ENCODE data around the gene NR3C2. TPM values are rescaled to one million over a fixed set of nuclear protein-coding genes. Genes with fewer than 3 reads are reported as not detected.

The NR3C2 gene
- total RNA-seq, 2 donors from 2014 or later = 7.1 to 7.8 TPM

- H3K27me3 Mint-ChIP-seq = no peaks in the 10 kb centered on the region
- H3K36me3 Mint-ChIP-seq (ENCODE audit: low read depth) = peaks cover 17% of the 10 kb centered on the region
- peaks cover 38% of the 10 kb centered on the region for H3K4me1 Mint-ChIP-seq
- peak overlapping the region; percentile 74 for H3K4me3 Mint-ChIP-seq
- H3K9me3 Mint-ChIP-seq = no peaks in the 10 kb centered on the region
- peak; percentile 44 for ATAC-seq (replicated peaks)
- peak overlapping the region; percentile 53 for H3K27ac Mint-ChIP-seq
Observed at GRCh38 chr4:148060264-148061140, 381.7 kb downstream of the NR3C2 start.

DNA sequence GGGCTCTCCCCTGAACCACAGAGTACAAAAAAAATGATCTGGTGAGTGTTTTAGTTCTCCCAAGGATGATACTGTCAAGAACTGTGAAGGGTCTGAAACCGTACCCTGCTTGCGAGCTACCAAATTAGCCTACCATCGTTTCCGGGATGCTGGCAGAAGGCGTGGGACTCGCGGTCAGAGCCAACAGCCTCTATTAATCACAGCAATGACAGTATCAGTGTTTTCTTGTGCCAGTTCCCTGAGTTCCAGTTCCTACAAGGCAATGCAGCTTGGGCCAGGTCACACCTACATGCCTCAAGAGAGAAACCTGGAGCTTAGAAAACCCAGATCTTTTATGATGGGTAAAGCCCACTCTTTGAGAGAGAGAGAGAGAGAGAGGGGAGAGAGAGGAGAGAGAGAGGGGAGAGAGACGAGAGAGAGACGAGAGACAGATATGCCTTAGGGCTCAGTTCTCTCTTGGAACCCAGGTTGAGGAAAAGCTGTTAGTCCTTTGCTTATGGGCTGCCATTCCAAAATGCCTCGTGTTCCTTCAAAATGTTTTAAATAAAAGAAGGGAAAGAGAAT lies 382.5 kb downstream of the NR3C2 start:
- peaks cover 9% of the 10 kb centered on the region for H3K36me3 Mint-ChIP-seq (ENCODE audit: low read depth)
- ATAC-seq (replicated peaks) = no peak

DNA sequence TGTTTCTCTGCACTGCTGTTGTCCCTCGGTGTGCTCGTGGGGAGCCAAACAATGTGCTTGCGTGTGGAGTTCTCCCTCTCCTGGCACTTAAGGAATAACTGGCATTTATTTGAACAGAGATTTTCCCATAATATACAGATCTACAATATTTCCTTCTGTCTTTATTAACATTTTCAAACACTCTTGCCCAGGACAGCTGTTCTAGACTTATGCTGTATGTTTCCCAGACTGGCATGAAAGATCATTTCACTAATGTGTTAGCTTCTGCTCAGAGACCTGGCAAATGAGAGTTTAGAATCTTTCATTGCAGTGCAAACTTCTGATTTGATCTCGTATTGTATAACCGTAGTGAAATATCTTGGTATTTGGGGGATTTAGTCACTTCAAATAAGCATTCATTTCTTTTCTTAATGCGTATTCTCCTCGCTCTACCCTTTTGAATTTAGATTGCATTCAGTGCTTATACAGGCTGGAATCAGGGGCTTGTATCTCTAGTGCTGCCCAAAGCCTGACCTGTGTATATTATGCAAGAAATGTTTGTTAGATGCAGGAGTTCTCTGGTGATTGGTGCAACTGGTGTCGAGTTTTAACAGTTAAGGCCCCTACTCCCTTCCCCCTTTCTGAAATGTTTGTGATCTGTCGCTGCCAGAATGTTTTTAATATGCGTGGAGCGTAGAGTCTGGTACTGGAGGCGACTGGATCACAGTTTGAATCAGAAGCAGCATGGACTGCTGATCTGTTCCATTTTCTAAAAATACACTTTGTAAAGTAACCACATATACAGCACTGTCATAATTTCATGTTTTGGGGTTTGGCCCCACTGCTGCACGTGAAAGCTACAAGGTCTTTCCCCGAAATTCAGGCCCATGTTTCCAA lies 384.0 kb downstream of the NR3C2 start:
- ATAC-seq (replicated peaks) = no peak
- Mint-ChIP-seq H3K27me3 (no peaks in the 10 kb centered on the region), H3K36me3 (ENCODE audit: low read depth) (no peaks in the 10 kb centered on the region), H3K4me3 (no peak overlapping the region), H3K27ac (no peak overlapping the region), H3K4me1 (peaks cover 47% of the 10 kb centered on the region), H3K9me3 (no peaks in the 10 kb centered on the region)

More for the DNA sequence above, 382.5 kb downstream of the NR3C2 start:
- Mint-ChIP-seq H3K27me3 (no peaks in the 10 kb centered on the region), H3K4me1 (peaks cover 38% of the 10 kb centered on the region), H3K4me3 (peak overlapping the region; percentile 55), H3K9me3 (no peaks in the 10 kb centered on the region), H3K27ac (peak overlapping the region; percentile 61)

DNA sequence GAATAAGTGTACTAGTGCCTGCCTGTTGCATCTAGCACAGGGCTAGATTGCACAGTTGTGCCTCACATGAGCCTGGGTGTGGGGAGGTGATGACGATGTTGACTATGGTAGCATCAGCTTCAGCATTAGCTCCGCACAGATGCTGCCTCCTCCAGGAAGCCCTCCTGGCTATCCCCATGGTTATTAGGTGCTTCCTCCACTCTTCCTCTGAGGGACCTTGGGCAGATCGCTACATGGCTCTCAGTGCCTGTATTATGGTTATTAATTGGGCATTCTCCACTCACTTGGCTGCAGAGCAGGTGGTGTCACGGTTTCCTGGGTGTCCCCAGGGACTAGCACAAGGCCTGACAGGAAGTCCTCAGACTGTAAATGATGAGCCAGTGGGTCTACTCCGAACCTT lies 384.7 kb downstream of the NR3C2 start:
- Mint-ChIP-seq H3K27me3 (no peaks in the 10 kb centered on the region), H3K9me3 (no peaks in the 10 kb centered on the region), H3K36me3 (ENCODE audit: low read depth) (no peaks in the 10 kb centered on the region), H3K4me1 (peaks cover 51% of the 10 kb centered on the region), H3K4me3 (no peak overlapping the region), H3K27ac (no peak overlapping the region)
- ATAC-seq (replicated peaks) = no peak

- Mint-ChIP-seq H3K36me3 (ENCODE audit: low read depth) (no peaks in the 10 kb centered on the region), H3K4me1 (peaks cover 57% of the 10 kb centered on the region), H3K9me3 (no peaks in the 10 kb centered on the region), H3K4me3 (peak overlapping the region; percentile 42), H3K27me3 (no peaks in the 10 kb centered on the region), H3K27ac (peak overlapping the region; percentile 66)
- peak; percentile 92 for ATAC-seq (replicated peaks)
Observed at GRCh38 chr4:148056879-148057278, 385.3 kb downstream of the NR3C2 start.

- no peaks in the 10 kb centered on the region for H3K9me3 Mint-ChIP-seq
- ATAC-seq (replicated peaks) = no peak
- no peaks in the 10 kb centered on the region for H3K27me3 Mint-ChIP-seq
- no peak overlapping the region for H3K27ac Mint-ChIP-seq
- peaks cover 56% of the 10 kb centered on the region for H3K4me1 Mint-ChIP-seq
- no peaks in the 10 kb centered on the region for H3K36me3 Mint-ChIP-seq (ENCODE audit: low read depth)
- H3K4me3 Mint-ChIP-seq = no peak overlapping the region
Observed at GRCh38 chr4:148055844-148056243, 386.4 kb downstream of the NR3C2 start.

GRCh38 chr4:148054275-148054674 lies 387.9 kb downstream of the NR3C2 start:
- peaks cover 51% of the 10 kb centered on the region for H3K4me1 Mint-ChIP-seq
- H3K9me3 Mint-ChIP-seq = no peaks in the 10 kb centered on the region
- H3K4me3 Mint-ChIP-seq = peak overlapping the region; percentile 1
- peak overlapping the region; percentile 78 for H3K27ac Mint-ChIP-seq
- H3K36me3 Mint-ChIP-seq (ENCODE audit: low read depth) = no peaks in the 10 kb centered on the region
- no peak for ATAC-seq (replicated peaks)
- H3K27me3 Mint-ChIP-seq = no peaks in the 10 kb centered on the region

DNA sequence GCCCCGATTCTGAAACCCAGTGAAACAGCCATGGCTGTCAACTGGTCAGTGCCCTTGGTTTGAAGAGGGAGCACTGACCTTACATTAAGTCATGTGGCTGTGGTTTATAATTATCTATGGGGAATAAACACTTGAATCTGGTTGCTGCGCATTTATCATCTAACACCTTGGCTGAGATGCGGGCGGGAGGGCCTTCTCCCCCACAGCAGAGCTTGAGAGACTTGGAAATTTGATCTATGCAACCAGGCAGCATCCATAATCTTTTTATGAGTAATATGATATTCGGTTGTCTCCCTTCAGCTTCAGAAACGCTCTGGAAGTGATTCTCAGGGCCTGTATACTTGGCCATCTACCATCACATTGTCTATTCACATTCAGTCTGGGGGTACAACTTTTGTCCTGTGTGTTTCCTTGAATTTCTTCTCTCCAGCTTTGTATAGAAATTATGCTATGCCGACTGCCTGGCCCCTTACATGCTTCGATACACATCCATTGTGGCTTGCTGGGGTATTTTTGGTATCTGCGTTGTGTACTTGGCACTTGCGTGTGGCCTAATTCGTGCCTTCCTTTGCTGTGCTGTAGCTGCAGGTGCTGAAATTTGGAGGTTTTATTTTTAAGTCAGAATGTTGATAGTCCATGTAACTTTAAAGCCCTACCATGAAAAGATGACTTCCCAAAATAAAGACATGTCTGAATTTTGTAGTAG lies 388.8 kb downstream of the NR3C2 start:
- H3K4me3 Mint-ChIP-seq = peak overlapping the region; percentile 1

GRCh38 chr4:148052448-148052847 lies 389.8 kb downstream of the NR3C2 start:
- peak overlapping the region; percentile 78 for H3K27ac Mint-ChIP-seq
- H3K9me3 Mint-ChIP-seq = no peaks in the 10 kb centered on the region
- no peaks in the 10 kb centered on the region for H3K27me3 Mint-ChIP-seq
- H3K4me1 Mint-ChIP-seq = peaks cover 44% of the 10 kb centered on the region
- H3K36me3 Mint-ChIP-seq (ENCODE audit: low read depth) = peaks cover 10% of the 10 kb centered on the region
- ATAC-seq (replicated peaks) = peak; percentile 68
- peak overlapping the region; percentile 37 for H3K4me3 Mint-ChIP-seq

More for the DNA sequence above, 388.8 kb downstream of the NR3C2 start:
- Mint-ChIP-seq H3K4me1 (peaks cover 45% of the 10 kb centered on the region), H3K27me3 (no peaks in the 10 kb centered on the region), H3K27ac (peak overlapping the region; percentile 78), H3K36me3 (ENCODE audit: low read depth) (peaks cover 4% of the 10 kb centered on the region), H3K9me3 (no peaks in the 10 kb centered on the region)
- no peak for ATAC-seq (replicated peaks)

DNA sequence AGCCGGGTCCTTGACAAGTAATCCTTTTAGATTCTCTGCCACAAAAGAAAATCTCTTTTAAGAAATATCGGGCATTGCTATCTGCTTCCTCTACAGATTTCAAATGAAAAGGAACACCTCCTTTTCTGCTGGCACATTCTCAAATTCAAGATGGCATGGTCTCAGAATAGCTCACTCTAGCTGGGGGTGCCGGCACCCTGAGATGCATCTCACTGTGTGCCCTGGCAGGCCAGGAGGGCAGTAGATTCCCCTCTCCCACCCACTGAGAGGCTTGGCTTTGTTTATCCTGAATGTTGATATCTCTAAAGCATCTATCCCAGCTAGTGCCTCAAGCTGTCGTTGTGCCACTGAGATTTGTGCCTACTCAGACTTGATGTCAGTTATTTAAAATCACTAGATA lies 390.8 kb downstream of the NR3C2 start:
- Mint-ChIP-seq H3K27me3 (no peaks in the 10 kb centered on the region), H3K9me3 (no peaks in the 10 kb centered on the region), H3K4me3 (no peak overlapping the region), H3K36me3 (ENCODE audit: low read depth) (peaks cover 10% of the 10 kb centered on the region), H3K4me1 (peaks cover 34% of the 10 kb centered on the region), H3K27ac (peak overlapping the region; percentile 78)
- no peak for ATAC-seq (replicated peaks)

GRCh38 chr4:148048598-148048997 lies 393.6 kb downstream of the NR3C2 start:
- Mint-ChIP-seq H3K27me3 (no peaks in the 10 kb centered on the region), H3K9me3 (no peaks in the 10 kb centered on the region), H3K36me3 (ENCODE audit: low read depth) (peaks cover 10% of the 10 kb centered on the region), H3K4me3 (no peak overlapping the region), H3K27ac (no peak overlapping the region), H3K4me1 (peaks cover 26% of the 10 kb centered on the region)
- no peak for ATAC-seq (replicated peaks)

- H3K36me3 Mint-ChIP-seq (ENCODE audit: low read depth) = peaks cover 10% of the 10 kb centered on the region
- H3K4me1 Mint-ChIP-seq = no peaks in the 10 kb centered on the region
- H3K4me3 Mint-ChIP-seq = no peak overlapping the region
- ATAC-seq (replicated peaks) = peak; percentile 38
- no peaks in the 10 kb centered on the region for H3K27me3 Mint-ChIP-seq
- H3K9me3 Mint-ChIP-seq = no peaks in the 10 kb centered on the region
- no peak overlapping the region for H3K27ac Mint-ChIP-seq
Observed at GRCh38 chr4:148044912-148045352, 397.3 kb downstream of the NR3C2 start.

DNA sequence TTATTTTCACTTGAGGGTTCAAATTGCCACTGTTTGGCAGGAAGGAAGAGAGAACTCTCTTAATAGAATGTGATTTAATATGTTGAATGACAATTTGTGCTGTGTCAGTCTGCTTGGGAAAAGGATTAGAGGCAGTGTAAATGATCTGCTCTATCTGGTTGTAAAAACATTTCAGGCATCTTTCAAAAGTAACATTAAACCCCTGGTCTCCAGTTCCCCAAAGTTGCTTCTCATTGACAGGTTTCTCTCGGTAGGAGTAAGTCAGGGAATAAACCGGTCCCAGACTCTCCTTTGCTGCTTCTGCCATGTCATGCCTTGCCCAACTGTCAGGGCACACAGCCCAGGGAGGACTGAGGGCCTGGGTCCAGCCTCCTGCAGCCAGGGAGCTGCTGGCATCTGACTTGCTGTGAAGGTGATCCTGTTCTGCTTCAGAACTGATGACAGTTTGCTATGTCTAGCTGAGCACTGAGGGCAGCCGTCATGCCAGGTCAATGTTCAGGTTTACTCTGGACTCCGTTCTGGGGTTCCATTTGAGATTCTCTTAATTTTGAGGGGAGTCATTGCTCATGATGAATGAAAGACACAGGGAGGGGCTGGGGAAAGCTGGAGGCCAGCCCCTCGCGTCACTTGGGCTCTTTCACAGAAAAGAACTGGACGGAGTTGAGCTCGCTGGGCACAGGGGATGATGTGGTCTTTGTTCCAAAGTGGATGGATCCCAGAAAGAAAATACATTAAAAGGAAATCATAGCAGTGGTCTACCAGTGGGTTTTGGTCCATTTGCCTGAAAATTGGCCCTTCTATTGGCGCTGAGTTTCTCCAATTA lies 397.9 kb downstream of the NR3C2 start:
- Mint-ChIP-seq H3K9me3 (no peaks in the 10 kb centered on the region), H3K27me3 (no peaks in the 10 kb centered on the region), H3K36me3 (ENCODE audit: low read depth) (peaks cover 10% of the 10 kb centered on the region), H3K27ac (no peak overlapping the region), H3K4me1 (no peaks in the 10 kb centered on the region), H3K4me3 (no peak overlapping the region)
- ATAC-seq (replicated peaks) = no peak

Data from activated T-helper 17 cell treated with anti-CD3 and anti-CD28 coated beads, Interleukin-2, amount 50 U/mL, for 72 hours (primary cell).